Gastroesophageal sphincter (tissue), 4 donors: ENCODE results near the gene VNN1. TPM values are rescaled to one million over a fixed set of nuclear protein-coding genes. Genes with fewer than 3 reads are reported as not detected.

Experiments used
- ATAC-seq: fragments of 150-250 bp; one replicate; pipeline ENCODE4 v1.9.1; 2016; ENCODE audit warnings: mild to moderate bottlenecking, moderate library complexity
- H3K27ac ChIP-seq, 4 donors: fragments of 200-600 bp; sonication (generic) in 3 of 4; 1 replicate in 3 of 4; 2 replicates in 1 of 4; pipeline ENCODE4 v1.5.1; 2016 to 2019
- H3K27me3 ChIP-seq: fragments of 200-600 bp; sonication (generic); one replicate; pipeline ENCODE4 v1.5.1; 2019
- H3K36me3 ChIP-seq, 2 donors: fragments of 200-600 bp; sonication (generic); one replicate each; pipeline ENCODE4 v1.5.1; 2019; ENCODE audit warnings: control low read depth in 1 of 2
- H3K4me1 ChIP-seq, 3 donors: fragments of 200-600 bp; sonication (generic); 1 replicate in 2 of 3; 2 replicates in 1 of 3; pipeline ENCODE4 v1.5.1; 2016 to 2019; ENCODE audit warnings: control low read depth in 2 of 3
- H3K4me3 ChIP-seq, 2 donors: fragments of 200-600 bp; sonication (generic); one replicate each; pipeline ENCODE4 v1.5.1; 2019; ENCODE audit warnings: mild to moderate bottlenecking in 1 of 2, moderate library complexity in 1 of 2
- H3K9me3 ChIP-seq, 3 donors: fragments of 200-600 bp; sonication (generic); one replicate each; pipeline ENCODE4 v1.5.1; 2017 to 2019; ENCODE audit warnings: control low read depth in 2 of 3
- EP300 ChIP-seq: sonication (generic); formaldehyde crosslinking; IDR thresholded peaks from one replicate; pipeline ENCODE4 v1.6.1; 2017; ENCODE audit warnings: antibody characterized with exemption, mild to moderate bottlenecking
- POLR2A ChIP-seq, 2 donors: fragments of 450-650 bp; IDR thresholded peaks; one replicate each; pipeline ENCODE4 v1.6.1; 2017; ENCODE audit warnings: antibody characterized with exemption in 2 of 2, mild to moderate bottlenecking in 2 of 2, moderate library complexity in 1 of 2
- POLR2AphosphoS5 ChIP-seq: sonication (generic); formaldehyde crosslinking; IDR thresholded peaks from one replicate; pipeline ENCODE4 v1.6.1; 2017; ENCODE audit warnings: antibody characterized with exemption
- WGBS, 2 donors: methylation state at CpG; one replicate each; pipeline ENCODE4 v1.1.5; 2018; ENCODE audit warnings: low coverage in 1 of 2; 5-methylcytosine and 5-hydroxymethylcytosine counted together
- total RNA-seq, 4 donors: library from RNA; depleted of rRNA; stranded (reverse); fragments of >200 nt; gene quantifications; one replicate each; pipeline ENCODE4 v1.1.0, GENCODE V29; 2016
- TF ChIP-seq, protein P1 (sequence below), 4 experiments: fragments of 200-600 bp in 2 of 4; fragments of 450-650 bp in 2 of 4; sonication (generic) in 1 of 4; IDR thresholded peaks; one replicate each; pipeline ENCODE4 v1.5.1; 2017 to 2019; ENCODE audit warnings: antibody characterized with exemption in 4 of 4, mild to moderate bottlenecking in 2 of 4, moderate library complexity in 2 of 4

The VNN1 gene
- total RNA-seq, 4 donors from 2014 or later = 0.15 to 3.9 (median 2.2) TPM; not detected in 1

DNA sequence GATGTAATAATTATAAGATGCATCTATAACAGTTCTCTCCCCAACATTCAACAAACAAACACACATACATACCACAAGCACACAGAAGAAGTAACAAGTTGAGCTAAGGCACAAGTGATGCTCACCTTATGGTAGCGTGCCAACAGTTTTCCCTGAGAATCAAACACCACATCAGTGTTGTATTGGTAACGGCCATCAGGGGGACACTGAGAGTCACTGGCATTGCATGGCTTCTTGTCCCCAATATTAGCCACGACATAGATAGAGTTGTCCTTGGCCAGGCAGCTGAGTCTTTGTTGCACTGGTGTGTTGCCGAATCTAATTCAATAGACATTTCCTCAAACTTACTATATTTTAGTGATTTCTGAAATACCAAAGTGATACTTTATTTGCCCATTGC lies 14.8 kb upstream of the VNN1 start:
- H3K27me3 ChIP-seq = no peaks in the 10 kb centered on the region
- no peaks in the 10 kb centered on the region for H3K36me3 ChIP-seq
- no peak overlapping the region for H3K4me3 ChIP-seq
- H3K9me3 ChIP-seq = no peaks in the 10 kb centered on the region
- no peak overlapping the region for H3K27ac ChIP-seq
- no peak for TF ChIP-seq POLR2A (IDR thresholded peaks at IDR 0.05)
- no peak for TF ChIP-seq EP300
- TF ChIP-seq, protein P1, sequence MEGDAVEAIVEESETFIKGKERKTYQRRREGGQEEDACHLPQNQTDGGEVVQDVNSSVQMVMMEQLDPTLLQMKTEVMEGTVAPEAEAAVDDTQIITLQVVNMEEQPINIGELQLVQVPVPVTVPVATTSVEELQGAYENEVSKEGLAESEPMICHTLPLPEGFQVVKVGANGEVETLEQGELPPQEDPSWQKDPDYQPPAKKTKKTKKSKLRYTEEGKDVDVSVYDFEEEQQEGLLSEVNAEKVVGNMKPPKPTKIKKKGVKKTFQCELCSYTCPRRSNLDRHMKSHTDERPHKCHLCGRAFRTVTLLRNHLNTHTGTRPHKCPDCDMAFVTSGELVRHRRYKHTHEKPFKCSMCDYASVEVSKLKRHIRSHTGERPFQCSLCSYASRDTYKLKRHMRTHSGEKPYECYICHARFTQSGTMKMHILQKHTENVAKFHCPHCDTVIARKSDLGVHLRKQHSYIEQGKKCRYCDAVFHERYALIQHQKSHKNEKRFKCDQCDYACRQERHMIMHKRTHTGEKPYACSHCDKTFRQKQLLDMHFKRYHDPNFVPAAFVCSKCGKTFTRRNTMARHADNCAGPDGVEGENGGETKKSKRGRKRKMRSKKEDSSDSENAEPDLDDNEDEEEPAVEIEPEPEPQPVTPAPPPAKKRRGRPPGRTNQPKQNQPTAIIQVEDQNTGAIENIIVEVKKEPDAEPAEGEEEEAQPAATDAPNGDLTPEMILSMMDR (IDR thresholded peaks at IDR 0.05) = no peak
- TF ChIP-seq POLR2AphosphoS5 = no peak
- no peak for ATAC-seq
- peaks cover 0 to 11% (median 0%) of the 10 kb centered on the region in 3 donors for H3K4me1 ChIP-seq
- 84 to 93% methylated on average over 2 to 4 of the region's 4 CpGs for WGBS, 2 donors

DNA sequence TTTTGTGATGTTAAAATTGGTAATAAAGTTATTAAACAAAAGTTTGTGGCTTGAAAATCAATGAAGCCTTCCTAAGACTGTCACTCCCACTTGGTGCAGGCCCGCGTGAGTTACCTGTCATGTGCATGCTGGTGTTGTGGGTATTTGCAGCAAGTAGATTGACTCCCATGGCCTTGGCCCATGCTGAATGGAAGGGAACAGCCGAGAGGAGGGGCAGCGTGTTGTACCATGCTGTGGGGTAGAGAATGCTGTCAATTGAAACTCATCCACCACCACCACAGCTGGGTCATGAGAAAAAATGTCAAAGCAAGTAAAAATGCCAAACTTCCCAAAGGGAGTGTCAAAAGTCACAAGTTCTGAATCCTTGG lies 12.7 kb upstream of the VNN1 start:
- ATAC-seq = no peak
- Histone ChIP-seq H3K4me3 (no peak overlapping the region), H3K27ac (no peak overlapping the region), H3K4me1 (peaks cover 0 to 11% (median 0%) of the 10 kb centered on the region in 3 donors), H3K9me3 (no peaks in the 10 kb centered on the region), H3K36me3 (no peaks in the 10 kb centered on the region), H3K27me3 (no peaks in the 10 kb centered on the region)
- TF ChIP-seq EP300 (no peak), POLR2AphosphoS5 (no peak), POLR2A (IDR thresholded peaks at IDR 0.05) (no peak)
- WGBS, 2 donors = 80 to 98% methylated on average over 1 to 4 of the region's 4 CpGs

DNA sequence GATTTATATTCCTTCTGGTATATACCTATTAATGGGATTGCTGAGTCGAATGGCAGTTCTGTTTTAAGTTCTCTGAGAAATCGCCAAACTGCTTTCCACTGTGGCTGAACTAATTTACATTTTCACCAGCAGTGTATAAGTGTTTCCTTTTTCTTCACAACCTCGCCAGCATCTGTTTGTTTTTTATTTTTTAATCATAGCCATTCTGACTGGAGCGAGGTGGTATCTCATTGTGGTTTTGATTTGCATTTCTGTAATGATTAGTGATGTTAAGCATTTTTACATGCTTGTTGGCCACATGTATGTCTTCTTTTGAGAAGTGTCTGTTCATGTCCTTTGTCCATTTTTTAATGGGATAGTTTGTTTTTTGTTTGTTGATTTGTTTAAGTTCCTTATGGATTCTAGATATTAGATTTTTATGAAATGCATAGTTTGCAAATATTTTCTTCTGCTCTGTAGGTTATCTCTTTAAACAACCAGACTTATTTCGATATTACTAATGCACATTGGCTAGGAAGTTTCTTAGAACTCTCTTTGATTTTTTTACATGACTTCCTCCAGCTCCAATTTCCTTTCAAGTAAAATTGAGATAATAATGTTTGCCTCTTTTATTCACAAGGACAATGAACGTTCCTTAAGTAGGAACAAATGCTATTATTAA lies 12.2 kb upstream of the VNN1 start:
- WGBS, 2 donors = 64 to 72% methylated on average over 6 of the region's 6 CpGs
- Histone ChIP-seq H3K9me3 (no peaks in the 10 kb centered on the region), H3K27me3 (no peaks in the 10 kb centered on the region), H3K27ac (no peak overlapping the region), H3K36me3 (no peaks in the 10 kb centered on the region), H3K4me1 (peaks cover 0 to 11% (median 0%) of the 10 kb centered on the region in 3 donors), H3K4me3 (no peak overlapping the region)
- no peak for ATAC-seq
- TF ChIP-seq POLR2A (IDR thresholded peaks at IDR 0.05) (no peak), POLR2AphosphoS5 (no peak), EP300 (no peak)
- TF ChIP-seq, protein P1 (IDR thresholded peaks at IDR 0.05) = no peak

DNA sequence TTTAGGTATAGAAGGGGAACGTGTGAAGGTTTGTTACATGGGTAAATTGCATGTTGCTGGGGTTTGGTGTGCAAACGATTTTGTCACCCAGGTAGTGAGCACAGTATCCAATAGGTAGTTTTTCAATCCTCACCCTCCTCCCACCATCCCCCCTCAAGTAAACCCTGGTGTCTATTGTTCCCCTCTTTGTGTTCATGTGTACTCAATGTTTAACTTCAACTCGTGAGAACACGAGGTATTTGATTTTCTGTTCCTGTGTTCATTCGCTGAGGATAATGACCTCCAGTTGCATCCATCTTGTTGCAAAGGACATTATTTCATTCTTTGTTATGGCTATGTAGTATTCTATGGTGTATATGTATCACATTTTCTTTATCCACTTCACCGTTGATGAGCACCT lies 11.6 kb upstream of the VNN1 start:
- Histone ChIP-seq H3K4me1 (peaks cover 0 to 10% (median 0%) of the 10 kb centered on the region in 3 donors), H3K9me3 (no peaks in the 10 kb centered on the region), H3K27me3 (no peaks in the 10 kb centered on the region), H3K27ac (no peak overlapping the region), H3K4me3 (no peak overlapping the region), H3K36me3 (no peaks in the 10 kb centered on the region)
- ATAC-seq = no peak
- no peak for TF ChIP-seq POLR2AphosphoS5
- TF ChIP-seq, protein P1 (IDR thresholded peaks at IDR 0.05) = no peak
- 78 to 79% methylated on average over 6 of the region's 6 CpGs for WGBS, 2 donors

DNA sequence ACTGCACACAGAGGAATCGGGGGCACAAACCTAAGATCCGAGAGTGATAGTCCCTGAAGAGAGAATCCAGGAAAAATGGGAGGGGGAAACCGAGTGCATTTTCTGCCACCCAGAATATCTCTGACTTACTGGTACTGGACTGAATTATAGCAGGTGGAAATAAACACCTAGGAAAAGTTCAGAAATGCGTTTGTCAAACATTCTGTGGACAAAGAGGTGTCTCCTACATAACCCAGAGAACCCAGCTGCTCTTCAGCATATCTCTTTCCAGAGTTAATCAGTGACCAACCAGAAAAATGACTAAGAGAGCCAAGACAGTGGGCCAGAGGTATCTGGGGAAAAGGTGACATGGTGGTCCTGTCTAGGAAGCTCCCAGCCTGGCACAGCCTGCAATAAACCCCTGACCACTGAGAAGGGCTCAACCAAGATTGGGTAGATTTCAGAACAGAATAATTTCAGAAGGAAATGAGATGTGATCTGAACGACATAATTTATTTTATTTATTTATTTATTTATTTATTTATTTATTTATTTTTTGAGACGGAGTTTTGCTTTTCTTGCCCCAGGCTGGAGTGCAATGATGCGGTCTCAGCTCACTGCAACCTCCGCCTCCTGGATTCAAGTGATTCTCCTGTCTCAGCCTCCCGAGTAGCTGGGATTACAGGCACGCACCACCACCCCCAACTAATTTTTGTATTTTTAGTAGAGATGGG lies 6.0 kb upstream of the VNN1 start:
- TF ChIP-seq, protein P1 (IDR thresholded peaks at IDR 0.05) = no peak
- no peak for TF ChIP-seq POLR2A (IDR thresholded peaks at IDR 0.05)
- no peak for TF ChIP-seq EP300
- no peak for TF ChIP-seq POLR2AphosphoS5

More for the DNA sequence above, 6.0 kb upstream of the VNN1 start:
- Histone ChIP-seq H3K4me1 (no peaks in the 10 kb centered on the region), H3K9me3 (no peaks in the 10 kb centered on the region), H3K4me3 (no peak overlapping the region), H3K27ac (no peak overlapping the region), H3K36me3 (no peaks in the 10 kb centered on the region), H3K27me3 (no peaks in the 10 kb centered on the region)
- no peak for ATAC-seq
- WGBS, 2 donors = 88 to 91% methylated on average over 9 to 10 of the region's 10 CpGs
